ENCODE results near the gene MAP2K7.

MAP2K7 gene

DNA sequence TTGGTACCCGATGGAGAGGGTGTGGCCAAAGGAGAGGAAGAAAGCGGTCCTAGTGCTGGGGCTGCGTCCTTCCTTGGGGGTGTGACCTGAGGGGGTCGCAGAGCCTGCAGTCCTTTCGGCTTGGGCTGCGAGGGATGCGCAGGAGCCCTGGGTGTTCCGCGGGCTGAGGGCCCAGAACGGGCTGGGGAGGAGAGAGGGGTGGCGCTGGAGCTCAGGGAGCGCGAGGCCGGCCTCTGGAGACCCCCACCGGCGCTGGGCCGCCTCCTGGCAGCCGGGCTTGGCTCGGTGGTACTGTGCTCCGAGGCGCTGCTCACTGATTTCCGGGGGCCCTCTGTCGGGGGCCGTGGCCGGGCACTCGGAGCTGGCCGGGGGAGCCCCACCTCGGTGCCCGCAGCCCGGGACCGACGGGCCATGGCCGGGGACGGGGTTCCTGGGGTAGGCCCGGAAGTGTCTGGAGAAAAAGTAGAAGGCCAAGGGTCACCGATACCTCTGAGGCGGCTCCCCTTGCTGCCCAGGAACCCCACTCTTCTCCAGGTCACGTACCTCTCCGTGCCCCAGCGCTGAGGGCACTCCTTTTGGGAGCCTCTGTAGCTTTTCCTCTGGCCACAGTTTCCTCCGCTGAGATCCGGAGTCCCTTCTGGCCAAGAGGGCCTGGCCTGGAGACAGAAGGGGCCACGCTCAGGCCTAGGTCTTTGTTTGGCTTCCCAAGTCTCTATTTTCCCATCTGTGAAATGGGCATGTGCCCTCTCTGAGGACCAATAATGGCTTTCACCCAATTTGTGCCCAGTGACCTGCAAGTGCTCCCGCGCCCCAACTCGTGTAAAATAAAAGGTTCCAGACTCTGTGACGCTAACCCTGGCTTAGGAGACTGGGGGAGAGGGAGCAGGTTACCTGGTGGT is 31.1 kb upstream of the MAP2K7 start:
- no peak for TF ChIP-seq ESRRG (CRISPR knock-in tag; IDR thresholded peaks at IDR 0.05)
- TF ChIP-seq ZFP3 (CRISPR knock-in tag; IDR thresholded peaks at IDR 0.05) = peak; percentile 91
- no peak for ATAC-seq

DNA sequence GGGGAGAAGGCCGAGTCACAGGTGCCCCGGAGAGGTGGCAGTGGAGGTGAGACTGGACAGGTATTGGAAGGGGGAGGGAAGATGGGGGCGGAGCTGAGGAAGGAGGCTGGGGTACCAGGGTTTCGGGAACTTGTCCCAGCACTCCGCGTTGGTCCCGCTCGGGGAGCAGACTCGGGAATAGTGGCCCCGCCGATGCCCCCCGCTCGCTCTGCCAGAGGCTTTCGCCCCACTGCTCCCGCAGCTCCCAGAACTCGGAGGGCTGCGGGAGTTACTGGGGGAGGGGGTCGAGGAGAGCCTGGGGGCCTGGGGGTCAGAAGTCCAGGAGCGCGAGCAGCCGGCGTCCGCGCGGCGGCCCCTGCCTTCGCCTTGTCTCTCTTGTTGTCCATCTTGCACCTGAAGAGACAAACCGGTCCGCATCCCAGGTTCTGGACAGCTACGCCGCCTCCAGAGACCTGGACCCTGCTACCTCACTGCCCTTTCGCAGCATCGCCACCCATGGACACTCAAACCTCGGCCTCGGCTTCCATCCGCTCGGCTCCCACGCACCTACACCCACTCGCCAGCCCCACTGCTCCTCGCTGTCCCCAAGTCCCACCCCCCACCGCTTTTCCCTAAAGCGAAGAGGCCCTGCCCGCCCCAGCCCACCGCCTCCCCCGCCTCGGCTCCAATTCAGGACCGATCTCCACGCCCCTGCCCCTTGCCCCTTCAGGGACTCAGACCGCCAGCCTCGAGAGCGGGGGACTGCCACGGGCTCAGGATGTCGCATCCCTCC is 30.2 kb upstream of the MAP2K7 start:
- ATAC-seq = no peak
- TF ChIP-seq PATZ1 (CRISPR knock-in tag; IDR thresholded peaks at IDR 0.05; ENCODE audit: borderline replicate concordance) = no peak
- no peak for TF ChIP-seq ZNF565 (CRISPR knock-in tag; conservative IDR thresholded peaks at IDR 0.05; ENCODE audit: low read depth)
- no peak for TF ChIP-seq TCF4 (CRISPR knock-in tag; IDR thresholded peaks at IDR 0.05; ENCODE audit: borderline replicate concordance)

- ATAC-seq = peak; percentile 57
- no peak for TF ChIP-seq BACH2 (CRISPR knock-in tag; IDR thresholded peaks at IDR 0.05; ENCODE audit: borderline replicate concordance)
- no peak for TF ChIP-seq RARB (CRISPR knock-in tag; IDR thresholded peaks at IDR 0.05)
- TF ChIP-seq CREB5 (CRISPR knock-in tag; IDR thresholded peaks at IDR 0.05; ENCODE audit: low read depth) = no peak
- TF ChIP-seq SNAI2 (CRISPR knock-in tag; IDR thresholded peaks at IDR 0.05) = no peak; the same call in 1 of the 2 replicates
- TF ChIP-seq CSRNP3 (CRISPR knock-in tag; IDR thresholded peaks at IDR 0.05) = no peak
- TF ChIP-seq CSDC2 (CRISPR knock-in tag; IDR thresholded peaks at IDR 0.05) = no peak
- no peak for TF ChIP-seq ESRRG (CRISPR knock-in tag; IDR thresholded peaks at IDR 0.05)
- no peak for TF ChIP-seq ZFP3 (CRISPR knock-in tag; IDR thresholded peaks at IDR 0.05)
- no peak for TF ChIP-seq OSR1 (CRISPR knock-in tag; IDR thresholded peaks at IDR 0.05)
- no peak for TF ChIP-seq ZFP30 (CRISPR knock-in tag; IDR thresholded peaks at IDR 0.05)
- no peak for TF ChIP-seq ZNF8 (CRISPR knock-in tag; IDR thresholded peaks at IDR 0.05)
- no peak for TF ChIP-seq PPARA (CRISPR knock-in tag; IDR thresholded peaks at IDR 0.05; ENCODE audit: borderline replicate concordance)
These were observed 29.4 kb upstream of the MAP2K7 start, which contains the start of gene PRR36 for GRCh38 chr19:7874076-7874896. PRR36 (minus strand) TSS chr19:7874390; CDS start chr19:7873689, 701 bp downstream.

GRCh38 chr19:7874897-7875273 is 28.8 kb upstream of the MAP2K7 start:
- TF ChIP-seq CREB5 (CRISPR knock-in tag; IDR thresholded peaks at IDR 0.05; ENCODE audit: low read depth) (no peak), OSR1 (CRISPR knock-in tag; IDR thresholded peaks at IDR 0.05) (no peak), ZNF70 (CRISPR knock-in tag; IDR thresholded peaks at IDR 0.05) (no peak), TCF4 (CRISPR knock-in tag; IDR thresholded peaks at IDR 0.05; ENCODE audit: borderline replicate concordance) (no peak), ZFP30 (CRISPR knock-in tag; IDR thresholded peaks at IDR 0.05) (no peak), CSRNP3 (CRISPR knock-in tag; IDR thresholded peaks at IDR 0.05) (no peak), SNAI2 (CRISPR knock-in tag; IDR thresholded peaks at IDR 0.05) (no peak), GLIS3 (CRISPR knock-in tag; IDR thresholded peaks at IDR 0.05) (no peak), ESRRG (CRISPR knock-in tag; IDR thresholded peaks at IDR 0.05) (no peak), ARNTL (CRISPR knock-in tag; IDR thresholded peaks at IDR 0.05; ENCODE audit: borderline replicate concordance, low read depth) (no peak)
- TF ChIP-seq, protein P1, sequence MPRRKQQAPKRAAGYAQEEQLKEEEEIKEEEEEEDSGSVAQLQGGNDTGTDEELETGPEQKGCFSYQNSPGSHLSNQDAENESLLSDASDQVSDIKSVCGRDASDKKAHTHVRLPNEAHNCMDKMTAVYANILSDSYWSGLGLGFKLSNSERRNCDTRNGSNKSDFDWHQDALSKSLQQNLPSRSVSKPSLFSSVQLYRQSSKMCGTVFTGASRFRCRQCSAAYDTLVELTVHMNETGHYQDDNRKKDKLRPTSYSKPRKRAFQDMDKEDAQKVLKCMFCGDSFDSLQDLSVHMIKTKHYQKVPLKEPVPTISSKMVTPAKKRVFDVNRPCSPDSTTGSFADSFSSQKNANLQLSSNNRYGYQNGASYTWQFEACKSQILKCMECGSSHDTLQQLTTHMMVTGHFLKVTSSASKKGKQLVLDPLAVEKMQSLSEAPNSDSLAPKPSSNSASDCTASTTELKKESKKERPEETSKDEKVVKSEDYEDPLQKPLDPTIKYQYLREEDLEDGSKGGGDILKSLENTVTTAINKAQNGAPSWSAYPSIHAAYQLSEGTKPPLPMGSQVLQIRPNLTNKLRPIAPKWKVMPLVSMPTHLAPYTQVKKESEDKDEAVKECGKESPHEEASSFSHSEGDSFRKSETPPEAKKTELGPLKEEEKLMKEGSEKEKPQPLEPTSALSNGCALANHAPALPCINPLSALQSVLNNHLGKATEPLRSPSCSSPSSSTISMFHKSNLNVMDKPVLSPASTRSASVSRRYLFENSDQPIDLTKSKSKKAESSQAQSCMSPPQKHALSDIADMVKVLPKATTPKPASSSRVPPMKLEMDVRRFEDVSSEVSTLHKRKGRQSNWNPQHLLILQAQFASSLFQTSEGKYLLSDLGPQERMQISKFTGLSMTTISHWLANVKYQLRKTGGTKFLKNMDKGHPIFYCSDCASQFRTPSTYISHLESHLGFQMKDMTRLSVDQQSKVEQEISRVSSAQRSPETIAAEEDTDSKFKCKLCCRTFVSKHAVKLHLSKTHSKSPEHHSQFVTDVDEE (CRISPR knock-in tag; IDR thresholded peaks at IDR 0.05) = no peak

More at GRCh38 chr19:7874897-7875273, 28.8 kb upstream of the MAP2K7 start:
- ATAC-seq = no peak
